MM.1S (cell line): Measurements from ENCODE around the gene CPLX1.

Source experiments
- DNase-seq: peaks from one replicate; pipeline ENCODE4 v3.0.0-alpha.2; 2015
- H2AFZ ChIP-seq: fragments of 300-600 bp; sonication (generic); 2 replicates; pipeline ENCODE4 v1.6.0; 2016; ENCODE audit warnings: antibody characterized with exemption, low read length
- H3F3A ChIP-seq: fragments of 300-600 bp; sonication (generic); 2 replicates; pipeline ENCODE4 v1.6.1; 2016; ENCODE audit warnings: mild to moderate bottlenecking, antibody characterized with exemption, low read length, moderate library complexity, mixed read lengths; ENCODE audit not compliant: insufficient read depth
- H3K27ac ChIP-seq: fragments of 300-600 bp; sonication (generic); 2 replicates; pipeline ENCODE4 v1.5.1; 2016; ENCODE audit warnings: mild to moderate bottlenecking, low read length
- H3K27me3 ChIP-seq: fragments of 300-600 bp; sonication (generic); replicated peaks from 2 replicates; pipeline ENCODE4 v1.6.0; 2016; ENCODE audit warnings: low read length; ENCODE audit not compliant: insufficient read depth
- H3K36me3 ChIP-seq: fragments of 300-600 bp; sonication (generic); replicated peaks from 2 replicates; pipeline ENCODE4 v1.6.1; 2016; ENCODE audit warnings: mild to moderate bottlenecking, low read length, mixed read lengths; ENCODE audit not compliant: insufficient read depth
- H3K4me1 ChIP-seq: fragments of 300-600 bp; sonication (generic); 2 replicates; pipeline ENCODE4 v1.6.1; 2016; ENCODE audit warnings: low read length, mixed read lengths
- H3K4me2 ChIP-seq: fragments of 300-600 bp; sonication (generic); 2 replicates; pipeline ENCODE4 v1.6.0; 2016; ENCODE audit warnings: low read depth, low read length
- H3K4me3 ChIP-seq: fragments of 300-600 bp; sonication (generic); 2 replicates; pipeline ENCODE4 v1.5.1; 2016; ENCODE audit warnings: low read length, mixed read lengths
- H3K79me2 ChIP-seq: fragments of 300-600 bp; sonication (generic); 2 replicates; pipeline ENCODE4 v1.6.1; 2016; ENCODE audit warnings: mixed run types, low read length, mixed read lengths
- H3K9ac ChIP-seq: fragments of 300-600 bp; sonication (generic); 2 replicates; pipeline ENCODE4 v1.6.1; 2016; ENCODE audit warnings: low read length, mixed read lengths
- H3K9me2 ChIP-seq: fragments of 300-600 bp; sonication (generic); replicated peaks from 2 replicates; pipeline ENCODE4 v1.6.1; 2016; ENCODE audit warnings: mild to moderate bottlenecking, low read length, mixed read lengths; ENCODE audit not compliant: insufficient read depth
- H3K9me3 ChIP-seq: fragments of 300-600 bp; sonication (generic); replicated peaks from 2 replicates; pipeline ENCODE4 v1.6.1; 2016; ENCODE audit warnings: mild to moderate bottlenecking, low read length, mixed read lengths; ENCODE audit not compliant: insufficient read depth
- H4K20me1 ChIP-seq: fragments of 300-600 bp; sonication (generic); 2 replicates; pipeline ENCODE4 v1.6.1; 2016; ENCODE audit warnings: mild to moderate bottlenecking, low read length, moderate library complexity, mixed read lengths; ENCODE audit not compliant: insufficient read depth
- CTCF ChIP-seq: fragments of 300-600 bp; sonication (generic); IDR thresholded peaks from 2 replicates; pipeline ENCODE4 v1.5.1; 2016; ENCODE audit warnings: antibody characterized with exemption, low read length, mixed read lengths
- EZH2 ChIP-seq: fragments of 300-600 bp; sonication (generic); optimal IDR thresholded peaks from 2 replicates; pipeline ENCODE3; 2017; ENCODE audit warnings: low read depth, mild to moderate bottlenecking, antibody characterized with exemption, low read length, mixed read lengths
- EZH2phosphoT487 ChIP-seq: fragments of 300-600 bp; sonication (generic); IDR thresholded peaks from 2 replicates; pipeline ENCODE4 v1.6.1; 2018; ENCODE audit warnings: antibody characterized with exemption, low read length

The CPLX1 gene

GRCh38 chr4:834368-835147 is 8.6 kb upstream of the CPLX1 start:
- no peak overlapping the region for H2AFZ ChIP-seq
- H3K79me2 ChIP-seq, result no peaks in the 10 kb centered on the region
- H3K9me3 ChIP-seq, result no peaks in the 10 kb centered on the region
- H3K4me3 ChIP-seq, result no peak overlapping the region
- no peaks in the 10 kb centered on the region for H3K9me2 ChIP-seq
- H4K20me1 ChIP-seq, result no peaks in the 10 kb centered on the region
- no peaks in the 10 kb centered on the region for H3K36me3 ChIP-seq
- no peaks in the 10 kb centered on the region for H3K4me1 ChIP-seq
- no peak overlapping the region for H3K9ac ChIP-seq
- H3K27ac ChIP-seq, result no peak overlapping the region
- TF ChIP-seq EZH2 (no peak), CTCF (no peak), EZH2phosphoT487 (no peak)
- H3F3A ChIP-seq, result no peaks in the 10 kb centered on the region
- no peaks in the 10 kb centered on the region for H3K27me3 ChIP-seq
- no peak overlapping the region for H3K4me2 ChIP-seq
- no peak for DNase-seq

GRCh38 chr4:833731-834367 is 7.9 kb upstream of the CPLX1 start:
- no peak overlapping the region for H3K9ac ChIP-seq
- H3K9me3 ChIP-seq, result no peaks in the 10 kb centered on the region
- no peak for DNase-seq
- no peaks in the 10 kb centered on the region for H3K4me1 ChIP-seq
- no peaks in the 10 kb centered on the region for H3K9me2 ChIP-seq
- no peaks in the 10 kb centered on the region for H3K79me2 ChIP-seq
- no peaks in the 10 kb centered on the region for H4K20me1 ChIP-seq
- H3F3A ChIP-seq, result no peaks in the 10 kb centered on the region
- no peak overlapping the region for H3K27ac ChIP-seq
- TF ChIP-seq EZH2 (no peak), EZH2phosphoT487 (no peak), CTCF (no peak)
- no peaks in the 10 kb centered on the region for H3K36me3 ChIP-seq
- no peak overlapping the region for H2AFZ ChIP-seq
- no peaks in the 10 kb centered on the region for H3K27me3 ChIP-seq
- H3K4me2 ChIP-seq, result no peak overlapping the region
- no peak overlapping the region for H3K4me3 ChIP-seq

GRCh38 chr4:833156-833555 is 7.2 kb upstream of the CPLX1 start:
- no peaks in the 10 kb centered on the region for H3K9me2 ChIP-seq
- no peaks in the 10 kb centered on the region for H4K20me1 ChIP-seq
- H3K27ac ChIP-seq, result no peak overlapping the region
- H3F3A ChIP-seq, result no peaks in the 10 kb centered on the region
- H3K9ac ChIP-seq, result no peak overlapping the region
- H2AFZ ChIP-seq, result no peak overlapping the region
- no peaks in the 10 kb centered on the region for H3K79me2 ChIP-seq
- TF ChIP-seq EZH2 (no peak), EZH2phosphoT487 (no peak), CTCF (no peak)
- no peak for DNase-seq
- H3K4me1 ChIP-seq, result no peaks in the 10 kb centered on the region
- no peaks in the 10 kb centered on the region for H3K9me3 ChIP-seq
- H3K4me3 ChIP-seq, result no peak overlapping the region
- H3K27me3 ChIP-seq, result no peaks in the 10 kb centered on the region
- H3K36me3 ChIP-seq, result no peaks in the 10 kb centered on the region
- H3K4me2 ChIP-seq, result no peak overlapping the region
